ENCODE data around the gene TBX2. TPM values are rescaled to one million over a fixed set of nuclear protein-coding genes. Genes with fewer than 3 reads are reported as not detected.

TBX2 gene
- total RNA-seq, 1 donor from 2014 or later = 9.8 TPM

GRCh38 chr17:61419496-61420046 is 19.9 kb downstream of the TBX2 start:
- no peak overlapping the region for H3K27ac ChIP-seq
- DNase-seq (ENCODE audit: extremely low spot score in 2 of 2) = peak; percentile 43 to 75
- no peaks in the 10 kb centered on the region for H3K9me3 ChIP-seq
- H3K4me1 ChIP-seq = peaks cover 17% of the 10 kb centered on the region
- TF ChIP-seq CTCF (IDR thresholded peaks at IDR 0.05) (no peak), POLR2AphosphoS5 (IDR thresholded peaks at IDR 0.05; ENCODE audit: insufficient read depth in 1 of 2, low read depth in 1 of 2) (no peak), POLR2A (IDR thresholded peaks at IDR 0.05) (no peak)
- H3K27me3 ChIP-seq = no peaks in the 10 kb centered on the region
- H3K4me3 ChIP-seq = no peak overlapping the region
- H3K36me3 ChIP-seq = no peaks in the 10 kb centered on the region
- intact Hi-C loops (cut with DNase I) = loop anchor here (10.0 kb wide), 1 partner anchor 645 kb away; the partner anchor contains the start of gene MED13

- H3K27me3 ChIP-seq = no peaks in the 10 kb centered on the region
- no peak overlapping the region for H3K27ac ChIP-seq
These were observed 20.4 kb downstream of the TBX2 start for GRCh38 chr17:61420052-61420451.

GRCh38 chr17:61420745-61421398 is 21.2 kb downstream of the TBX2 start:
- no peak overlapping the region for H3K4me3 ChIP-seq
- no peak overlapping the region for H3K27ac ChIP-seq
- peak; percentile 37 to 64 for DNase-seq (ENCODE audit: extremely low spot score in 2 of 2)
- peaks cover 15% of the 10 kb centered on the region for H3K4me1 ChIP-seq
- H3K36me3 ChIP-seq = no peaks in the 10 kb centered on the region
- no peaks in the 10 kb centered on the region for H3K27me3 ChIP-seq
- no peaks in the 10 kb centered on the region for H3K9me3 ChIP-seq
- TF ChIP-seq POLR2A (IDR thresholded peaks at IDR 0.05) (no peak), POLR2AphosphoS5 (IDR thresholded peaks at IDR 0.05; ENCODE audit: insufficient read depth in 1 of 2, low read depth in 1 of 2) (no peak), CTCF (IDR thresholded peaks at IDR 0.05) (no peak)
- intact Hi-C loops (cut with DNase I) = no loop called here

More at GRCh38 chr17:61420052-61420451, 20.4 kb downstream of the TBX2 start:
- H3K4me1 ChIP-seq = peaks cover 16% of the 10 kb centered on the region
- H3K36me3 ChIP-seq = no peaks in the 10 kb centered on the region
- no peaks in the 10 kb centered on the region for H3K9me3 ChIP-seq
- peak; percentile 52 to 64 for DNase-seq (ENCODE audit: extremely low spot score in 2 of 2)
- TF ChIP-seq POLR2A (IDR thresholded peaks at IDR 0.05) = no peak
- TF ChIP-seq CTCF (IDR thresholded peaks at IDR 0.05) = no peak
- TF ChIP-seq POLR2AphosphoS5 (IDR thresholded peaks at IDR 0.05; ENCODE audit: insufficient read depth in 1 of 2, low read depth in 1 of 2) = no peak
- H3K4me3 ChIP-seq = no peak overlapping the region
- intact Hi-C loops (cut with DNase I) = no loop called here

GRCh38 chr17:61421460-61421859 is 21.8 kb downstream of the TBX2 start:
- no peak for DNase-seq (ENCODE audit: extremely low spot score in 2 of 2)
- TF ChIP-seq POLR2AphosphoS5 (IDR thresholded peaks at IDR 0.05; ENCODE audit: insufficient read depth in 1 of 2, low read depth in 1 of 2) = no peak
- TF ChIP-seq CTCF (IDR thresholded peaks at IDR 0.05) = no peak
- no peak for TF ChIP-seq POLR2A (IDR thresholded peaks at IDR 0.05)
- intact Hi-C loops (cut with DNase I) = no loop called here

More at GRCh38 chr17:61421460-61421859, 21.8 kb downstream of the TBX2 start:
- Histone ChIP-seq H3K27ac (no peak overlapping the region), H3K4me3 (no peak overlapping the region), H3K36me3 (no peaks in the 10 kb centered on the region), H3K27me3 (no peaks in the 10 kb centered on the region), H3K4me1 (peaks cover 9% of the 10 kb centered on the region), H3K9me3 (no peaks in the 10 kb centered on the region)
